Sigmoid colon (tissue), 7 donors: ENCODE measurements around the gene TAAR2. TPM values are rescaled to one million over a fixed set of nuclear protein-coding genes. Genes with fewer than 3 reads are reported as not detected.

Experiments
- DNase-seq: peaks from one replicate; pipeline ENCODE4 v3.0.0-alpha.2; 2019
- H3K27ac ChIP-seq, 4 donors: fragments of 200-600 bp; sonication (generic); one replicate each; pipeline ENCODE4 v1.5.1; 2016 to 2019; ENCODE audit warnings: mild to moderate bottlenecking in 1 of 4
- H3K27me3 ChIP-seq, 3 donors: fragments of 200-600 bp; sonication (generic); one replicate each; pipeline ENCODE4 v1.5.1; 2019; ENCODE audit warnings: mild to moderate bottlenecking in 1 of 3
- H3K36me3 ChIP-seq, 4 donors: fragments of 200-600 bp; sonication (generic); one replicate each; pipeline ENCODE4 v1.5.1; 2016 to 2019
- H3K4me1 ChIP-seq, 4 donors: fragments of 200-600 bp; sonication (generic); one replicate each; pipeline ENCODE4 v1.5.1; 2017 to 2019
- H3K4me3 ChIP-seq, 4 donors: fragments of 200-600 bp; sonication (generic); one replicate each; pipeline ENCODE4 v1.5.1; 2017 to 2019; ENCODE audit warnings: mild to moderate bottlenecking in 2 of 4, moderate library complexity in 1 of 4
- H3K9me3 ChIP-seq, 4 donors: fragments of 200-600 bp in 3 of 4; sonication (generic) in 3 of 4; one replicate each; pipeline versions ENCODE4 v1.5.1 to v1.6.1; 2013 to 2019
- CTCF ChIP-seq, 4 experiments: fragments of 450-650 bp in 3 of 4; fragments of 200-600 bp in 1 of 4; IDR thresholded peaks; one replicate each; pipeline ENCODE4 v1.5.1; 2016 to 2019; ENCODE audit warnings: antibody characterized with exemption in 4 of 4, mild to moderate bottlenecking in 3 of 4, moderate library complexity in 2 of 4
- EP300 ChIP-seq, 4 donors: sonication (generic); formaldehyde crosslinking; IDR thresholded peaks; one replicate each; pipeline ENCODE4 v1.6.1; 2017; ENCODE audit warnings: antibody characterized with exemption in 4 of 4
- POLR2A ChIP-seq, 2 donors: fragments of 450-650 bp; IDR thresholded peaks; one replicate each; pipeline ENCODE4 v1.6.1; 2016; ENCODE audit warnings: antibody characterized with exemption in 2 of 2, mild to moderate bottlenecking in 2 of 2, moderate library complexity in 2 of 2
- POLR2AphosphoS5 ChIP-seq, 4 donors: sonication (generic); formaldehyde crosslinking; IDR thresholded peaks; one replicate each; pipeline ENCODE4 v1.6.1; 2017; ENCODE audit warnings: antibody characterized with exemption in 4 of 4
- WGBS, 2 donors: extraction: QIAGEN DNeasy Blood & Tissue Kit; methylation state at CpG; one replicate each; pipeline ENCODE4 v1.1.7; 2013; 5-methylcytosine and 5-hydroxymethylcytosine counted together
- intact Hi-C: fragments of 100-400 bp; cut with DNase I; formaldehyde crosslinking; loops from one replicate; pipeline ENCODE4 v1.15.1; 2023
- polyA plus RNA-seq, 3 donors: library from polyadenylated mRNA; stranded (reverse); fragments of 200-250 nt; gene quantifications; one replicate each; pipeline ENCODE4 v1.2.3, GENCODE V29; 2013
- total RNA-seq, 4 donors: library from RNA; depleted of rRNA; stranded (reverse); fragments of >200 nt; gene quantifications; one replicate each; pipeline ENCODE4 v1.1.0, GENCODE V29; 2016
- donor health status: healthy with polysubstance abuse.
- donor health status: Bipolar disorder and iron deficiency.
- donor health status: healthy.

Gene TAAR2
- total and polyA plus RNA-seq, 7 donors = not detected

DNA sequence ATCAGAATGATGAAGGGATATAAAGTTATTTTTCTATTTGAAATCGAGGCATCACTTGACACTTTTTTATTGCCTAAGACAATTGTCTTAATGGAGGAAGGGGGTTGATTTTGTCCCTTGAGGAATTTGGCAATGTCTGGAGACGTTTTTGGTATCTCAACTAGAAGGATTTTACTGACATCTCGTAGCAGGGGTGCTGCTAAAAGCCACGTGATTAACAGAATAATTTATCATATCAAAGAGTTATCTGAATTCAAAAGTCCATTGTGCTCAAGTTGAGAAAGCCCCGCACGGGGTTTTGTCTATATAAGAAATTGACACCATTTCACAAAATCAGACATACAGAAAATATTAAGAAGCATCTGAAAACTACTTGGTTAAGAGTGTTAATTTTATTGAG, 55.5 kb downstream of the TAAR2 start:
- H3K9me3 ChIP-seq = no peaks in the 10 kb centered on the region
- DNase-seq = no peak
- WGBS, 2 donors = 50 to 71% methylated on average over 6 of the region's 6 CpGs
- no peaks in the 10 kb centered on the region for H3K27me3 ChIP-seq
- no peaks in the 10 kb centered on the region for H3K4me1 ChIP-seq
- intact Hi-C loops = no loop called here
- no peak overlapping the region for H3K27ac ChIP-seq
- TF ChIP-seq POLR2A (IDR thresholded peaks at IDR 0.05) (no peak), CTCF (IDR thresholded peaks at IDR 0.05) (no peak), EP300 (IDR thresholded peaks at IDR 0.05) (no peak), POLR2AphosphoS5 (IDR thresholded peaks at IDR 0.05) (no peak)
- H3K4me3 ChIP-seq = no peak overlapping the region
- no peaks in the 10 kb centered on the region for H3K36me3 ChIP-seq

- TF ChIP-seq POLR2A (IDR thresholded peaks at IDR 0.05) (no peak), POLR2AphosphoS5 (IDR thresholded peaks at IDR 0.05) (no peak), CTCF (IDR thresholded peaks at IDR 0.05) (no peak), EP300 (IDR thresholded peaks at IDR 0.05) (no peak)
- intact Hi-C loops = no loop called here
- DNase-seq = no peak
- Histone ChIP-seq H3K4me1 (no peaks in the 10 kb centered on the region), H3K9me3 (no peaks in the 10 kb centered on the region), H3K36me3 (no peaks in the 10 kb centered on the region), H3K4me3 (no peak overlapping the region), H3K27ac (no peak overlapping the region), H3K27me3 (no peaks in the 10 kb centered on the region)
- 67 to 75% methylated on average over 1 of the region's 1 CpG for WGBS, 2 donors
Measured at GRCh38 chr6:132567566-132567965, 56.5 kb downstream of the TAAR2 start.

Other genes starting within 250 kb of the TAAR2 start
- 10 to 100 TPM in 3 of 4 donors, 1 to 10 TPM in 1; 9.4 to 20.8 (median 11.7) TPM for gene MOXD1, start 222.8 kb downstream of the TAAR2 start, total RNA-seq
- 1 to 10 TPM; 1.2 to 6.6 (median 1.6) TPM for gene MOXD1, start 222.8 kb downstream of the TAAR2 start, polyA plus RNA-seq
- 10 to 100 TPM; 44.6 to 72.5 (median 55.1) TPM for gene STX7, start 111.2 kb downstream of the TAAR2 start, total RNA-seq
- 10 to 100 TPM; 27.1 to 35.8 (median 28.8) TPM for gene STX7, start 111.2 kb downstream of the TAAR2 start, polyA plus RNA-seq
- gene TAAR9, start 86.0 kb downstream of the TAAR2 start, total RNA-seq = not detected
- gene TAAR9, start 86.0 kb downstream of the TAAR2 start, polyA plus RNA-seq = not detected
- not detected for gene TAAR8, start 71.6 kb downstream of the TAAR2 start, total RNA-seq
- not detected for gene TAAR8, start 71.6 kb downstream of the TAAR2 start, polyA plus RNA-seq
- not detected for gene TAAR6, start 54.0 kb downstream of the TAAR2 start, total RNA-seq
- not detected for gene TAAR6, start 54.0 kb downstream of the TAAR2 start, polyA plus RNA-seq
- gene TAAR5, start 34.5 kb downstream of the TAAR2 start, total RNA-seq = not detected
- under 1 TPM in 1 of 3 donors, not detected in 2; 0.60 TPM for gene TAAR5, start 34.5 kb downstream of the TAAR2 start, polyA plus RNA-seq
- not detected for gene TAAR1, start 34.9 kb upstream of the TAAR2 start, total RNA-seq
- not detected for gene TAAR1, start 34.9 kb upstream of the TAAR2 start, polyA plus RNA-seq
- gene VNN1, start 89.8 kb upstream of the TAAR2 start, total RNA-seq = 1 to 10 TPM in 2 of 4 donors, under 1 TPM in 1, not detected in 1; 0.83 to 3.2 (median 2.6) TPM
- gene VNN1, start 89.8 kb upstream of the TAAR2 start, polyA plus RNA-seq = 1 to 10 TPM; 1.6 to 3.0 (median 2.4) TPM
- gene VNN2, start 133.6 kb upstream of the TAAR2 start, total RNA-seq = 1 to 10 TPM in 3 of 4 donors, under 1 TPM in 1; 0.81 to 5.4 (median 3.1) TPM
- gene VNN2, start 133.6 kb upstream of the TAAR2 start, polyA plus RNA-seq = 1 to 10 TPM; 3.6 to 5.5 (median 3.9) TPM
- 1 to 10 TPM; 5.6 to 9.1 (median 7.9) TPM for gene SLC18B1, start 174.4 kb upstream of the TAAR2 start, total RNA-seq
- gene SLC18B1, start 174.4 kb upstream of the TAAR2 start, polyA plus RNA-seq = 1 to 10 TPM; 3.0 to 8.7 (median 4.4) TPM
- 1,000 to 10,000 TPM; 1,300 to 3,522 (median 2,686) TPM for gene RPS12, start 190.3 kb upstream of the TAAR2 start, total RNA-seq
- gene RPS12, start 190.3 kb upstream of the TAAR2 start, polyA plus RNA-seq = 1,000 to 10,000 TPM; 3,038 to 5,166 (median 3,700) TPM